Measurements from ENCODE around the gene VARS1.

Gene VARS1

GRCh38 chr6:31780507-31781243 is 14.9 kb downstream of the VARS1 start:
- TF ChIP-seq CTBP1 (IDR thresholded peaks at IDR 0.05; ENCODE audit: borderline replicate concordance) (no peak), SP1 (IDR thresholded peaks at IDR 0.05) (no peak), FOXA1 (IDR thresholded peaks at IDR 0.05) (no peak), ZNF384 (IDR thresholded peaks at IDR 0.05) (no peak)
- POLR2A ChIA-PET = interaction anchor here (0.6 to 3.8 kb wide), 3 partner anchors 10 to 348 kb away, joined by 3 to 17 read pairs (median 3); partner anchors contain the start of genes ATF6B and HSPA1B
- no peak for DNase-seq (ENCODE audit: extremely low spot score)
- CTCF ChIA-PET = interaction anchor here (1.7 kb wide), 1 partner anchor 11 kb away, joined by 6 read pairs; no protein-coding TSS in a partner anchor

- ChIA-PET CTCF (interaction anchor here (1.7 kb wide), 1 partner anchor 11 kb away, joined by 6 read pairs; no protein-coding TSS in a partner anchor), POLR2A (interaction anchor here (1.3 to 3.8 kb wide), 3 partner anchors 26 to 48 kb away, joined by 3 to 17 read pairs (median 4); partner anchors contain the start of genes HSPA1B and LSM2)
- TF ChIP-seq L3MBTL2 (conservative IDR thresholded peaks at IDR 0.05) (no peak), FOXA1 (IDR thresholded peaks at IDR 0.05) (no peak), FOXM1 (IDR thresholded peaks at IDR 0.05; ENCODE audit: borderline replicate concordance) (no peak), SP1 (IDR thresholded peaks at IDR 0.05) (no peak), BHLHE40 (IDR thresholded peaks at IDR 0.05; ENCODE audit: borderline replicate concordance) (no peak), SUZ12 (IDR thresholded peaks at IDR 0.05) (no peak), TARDBP (IDR thresholded peaks at IDR 0.05) (no peak), PKNOX1 (IDR thresholded peaks at IDR 0.05) (no peak), ZNF384 (IDR thresholded peaks at IDR 0.05) (no peak), ELF4 (IDR thresholded peaks at IDR 0.05) (no peak), CTBP1 (IDR thresholded peaks at IDR 0.05; ENCODE audit: borderline replicate concordance) (no peak), LEF1 (IDR thresholded peaks at IDR 0.05; ENCODE audit: borderline replicate concordance) (no peak), HDGF (IDR thresholded peaks at IDR 0.05; ENCODE audit: borderline replicate concordance) (no peak), NFRKB (IDR thresholded peaks at IDR 0.05) (no peak), ARNT (IDR thresholded peaks at IDR 0.05) (no peak)
- DNase-seq (ENCODE audit: extremely low spot score) = no peak
Measured at GRCh38 chr6:31779908-31780307, 15.6 kb downstream of the VARS1 start.

GRCh38 chr6:31778999-31779885 is 16.3 kb downstream of the VARS1 start:
- ChIA-PET POLR2A (interaction anchor here (1.3 to 3.8 kb wide), 3 partner anchors 27 to 48 kb away, joined by 3 to 17 read pairs (median 4); partner anchors contain the start of genes HSPA1B and LSM2), CTCF (interaction anchor here (0.9 to 2.0 kb wide), 2 partner anchors 9 to 12 kb away, joined by 4 to 12 read pairs; no protein-coding TSS in a partner anchor)
- no peak for DNase-seq (ENCODE audit: extremely low spot score)
- TF ChIP-seq NFRKB (IDR thresholded peaks at IDR 0.05) (no peak), BHLHE40 (IDR thresholded peaks at IDR 0.05; ENCODE audit: borderline replicate concordance) (no peak), L3MBTL2 (conservative IDR thresholded peaks at IDR 0.05) (no peak), ELF4 (IDR thresholded peaks at IDR 0.05) (no peak), ZNF384 (IDR thresholded peaks at IDR 0.05) (no peak), LEF1 (IDR thresholded peaks at IDR 0.05; ENCODE audit: borderline replicate concordance) (no peak), TARDBP (IDR thresholded peaks at IDR 0.05) (no peak), HDGF (IDR thresholded peaks at IDR 0.05; ENCODE audit: borderline replicate concordance) (no peak), FOXM1 (IDR thresholded peaks at IDR 0.05; ENCODE audit: borderline replicate concordance) (no peak), ARNT (IDR thresholded peaks at IDR 0.05) (no peak), FOXA1 (IDR thresholded peaks at IDR 0.05) (no peak), SP1 (IDR thresholded peaks at IDR 0.05) (no peak), PKNOX1 (IDR thresholded peaks at IDR 0.05) (no peak)

GRCh38 chr6:31778193-31778592 is 17.4 kb downstream of the VARS1 start:
- ChIA-PET CTCF (interaction anchor here (0.6 to 2.0 kb wide), 3 partner anchors 13 to 57 kb away, joined by 3 to 12 read pairs (median 6); no protein-coding TSS in a partner anchor), POLR2A (interaction anchor here (1.1 to 3.8 kb wide), 6 partner anchors 13 to 193 kb away, joined by 3 to 17 read pairs (median 4); partner anchors contain the start of genes ABHD16A, DXO, HSPA1A and HSPA1B)
- DNase-seq (ENCODE audit: extremely low spot score) = no peak
- TF ChIP-seq BHLHE40 (IDR thresholded peaks at IDR 0.05; ENCODE audit: borderline replicate concordance) = no peak
- TF ChIP-seq L3MBTL2 (conservative IDR thresholded peaks at IDR 0.05) = no peak
- TF ChIP-seq FOXA1 (IDR thresholded peaks at IDR 0.05) = no peak
- TF ChIP-seq LEF1 (IDR thresholded peaks at IDR 0.05; ENCODE audit: borderline replicate concordance) = no peak

- TF ChIP-seq BHLHE40 (IDR thresholded peaks at IDR 0.05; ENCODE audit: borderline replicate concordance) (no peak), PKNOX1 (IDR thresholded peaks at IDR 0.05) (no peak), CTBP1 (IDR thresholded peaks at IDR 0.05; ENCODE audit: borderline replicate concordance) (no peak), FOXK2 (IDR thresholded peaks at IDR 0.05) (no peak), LEF1 (IDR thresholded peaks at IDR 0.05; ENCODE audit: borderline replicate concordance) (no peak), ELF4 (IDR thresholded peaks at IDR 0.05) (no peak), FOXA1 (IDR thresholded peaks at IDR 0.05) (no peak), SP1 (IDR thresholded peaks at IDR 0.05) (no peak)
- ChIA-PET CTCF (interaction anchor here (0.5 to 2.0 kb wide), 5 partner anchors 14 to 147 kb away, joined by 3 to 12 read pairs (median 5); no protein-coding TSS in a partner anchor), POLR2A (interaction anchor here (0.8 to 3.8 kb wide), 9 partner anchors 13 to 194 kb away, joined by 3 to 17 read pairs (median 4); partner anchors contain the start of genes ABHD16A, DXO, HSPA1A and HSPA1B)
- DNase-seq (ENCODE audit: extremely low spot score) = no peak
Measured at GRCh38 chr6:31777667-31778050, 17.9 kb downstream of the VARS1 start.
